Amniotic stem cell (primary cell): ENCODE results near the gene POU5F2.

Experiments used
- DNase-seq: peaks from one replicate; lab custom pipeline; 2025; lab: John Stamatoyannopoulos, UW

The POU5F2 gene

GRCh38 chr5:93715761-93716160, 25.6 kb downstream of the POU5F2 start:
- no peak for DNase-seq

- no peak for DNase-seq
Observed at GRCh38 chr5:93715327-93715726, 26.1 kb downstream of the POU5F2 start.

- no peak for DNase-seq
Observed at GRCh38 chr5:93708442-93708841, 33.0 kb downstream of the POU5F2 start.

GRCh38 chr5:93705896-93706295, 35.5 kb downstream of the POU5F2 start:
- DNase-seq = peak; percentile 8

GRCh38 chr5:93704996-93705395, 36.4 kb downstream of the POU5F2 start:
- no peak for DNase-seq

- DNase-seq = no peak
Observed at GRCh38 chr5:93691997-93692396, 49.4 kb downstream of the POU5F2 start.
